ENCODE results near the gene KCNIP2.

KCNIP2 gene

DNA sequence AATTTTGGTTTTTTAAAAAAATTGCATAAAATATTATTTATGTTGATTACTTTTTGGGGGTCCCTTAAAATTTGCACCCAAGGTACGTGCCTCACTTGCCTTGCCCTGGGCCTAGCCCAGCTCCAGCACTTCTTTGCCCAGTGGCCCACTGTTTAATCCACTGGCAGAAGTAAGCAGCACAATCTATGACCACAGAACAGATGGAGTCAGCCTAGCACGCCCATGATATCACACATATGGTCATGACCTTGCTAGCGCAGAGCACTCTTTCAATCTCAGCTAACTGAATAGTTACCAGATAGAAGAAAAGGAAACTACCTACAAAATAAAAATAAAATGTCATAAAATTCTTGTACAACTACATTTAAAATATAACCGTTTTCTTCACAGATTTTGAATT, 31.0 kb downstream of the KCNIP2 start:
- no peak overlapping the region for H3K4me2 ChIP-seq (ENCODE audit: low read length)
- no peak overlapping the region for H2AFZ ChIP-seq (ENCODE audit: low read depth, low read length)
- peaks cover 18% of the 10 kb centered on the region for H3K36me3 ChIP-seq (replicated peaks; ENCODE audit: low read depth, low read length)
- no peak overlapping the region for H3K4me3 ChIP-seq (ENCODE audit: low read length)
- H3K9me3 ChIP-seq (ENCODE audit: insufficient read depth, low read length): no peaks in the 10 kb centered on the region
- H3K4me1 ChIP-seq (ENCODE audit: low read length): peaks cover 9% of the 10 kb centered on the region
- peaks cover 73% of the 10 kb centered on the region for H3K79me2 ChIP-seq (ENCODE audit: low read length)
- peaks cover 65% of the 10 kb centered on the region for H4K20me1 ChIP-seq (ENCODE audit: insufficient read depth, low read length)
- H3K9ac ChIP-seq (ENCODE audit: low read length): no peak overlapping the region
- H3K27ac ChIP-seq (ENCODE audit: low read length): no peak overlapping the region
- no peaks in the 10 kb centered on the region for H3K27me3 ChIP-seq (ENCODE audit: low read depth, low read length)
- TF ChIP-seq EZH2phosphoT487 (IDR thresholded peaks at IDR 0.05; ENCODE audit: low read depth): no peak
- TF ChIP-seq, protein P1, sequence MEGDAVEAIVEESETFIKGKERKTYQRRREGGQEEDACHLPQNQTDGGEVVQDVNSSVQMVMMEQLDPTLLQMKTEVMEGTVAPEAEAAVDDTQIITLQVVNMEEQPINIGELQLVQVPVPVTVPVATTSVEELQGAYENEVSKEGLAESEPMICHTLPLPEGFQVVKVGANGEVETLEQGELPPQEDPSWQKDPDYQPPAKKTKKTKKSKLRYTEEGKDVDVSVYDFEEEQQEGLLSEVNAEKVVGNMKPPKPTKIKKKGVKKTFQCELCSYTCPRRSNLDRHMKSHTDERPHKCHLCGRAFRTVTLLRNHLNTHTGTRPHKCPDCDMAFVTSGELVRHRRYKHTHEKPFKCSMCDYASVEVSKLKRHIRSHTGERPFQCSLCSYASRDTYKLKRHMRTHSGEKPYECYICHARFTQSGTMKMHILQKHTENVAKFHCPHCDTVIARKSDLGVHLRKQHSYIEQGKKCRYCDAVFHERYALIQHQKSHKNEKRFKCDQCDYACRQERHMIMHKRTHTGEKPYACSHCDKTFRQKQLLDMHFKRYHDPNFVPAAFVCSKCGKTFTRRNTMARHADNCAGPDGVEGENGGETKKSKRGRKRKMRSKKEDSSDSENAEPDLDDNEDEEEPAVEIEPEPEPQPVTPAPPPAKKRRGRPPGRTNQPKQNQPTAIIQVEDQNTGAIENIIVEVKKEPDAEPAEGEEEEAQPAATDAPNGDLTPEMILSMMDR (IDR thresholded peaks at IDR 0.05; ENCODE audit: low read depth, low read length): no peak

DNA sequence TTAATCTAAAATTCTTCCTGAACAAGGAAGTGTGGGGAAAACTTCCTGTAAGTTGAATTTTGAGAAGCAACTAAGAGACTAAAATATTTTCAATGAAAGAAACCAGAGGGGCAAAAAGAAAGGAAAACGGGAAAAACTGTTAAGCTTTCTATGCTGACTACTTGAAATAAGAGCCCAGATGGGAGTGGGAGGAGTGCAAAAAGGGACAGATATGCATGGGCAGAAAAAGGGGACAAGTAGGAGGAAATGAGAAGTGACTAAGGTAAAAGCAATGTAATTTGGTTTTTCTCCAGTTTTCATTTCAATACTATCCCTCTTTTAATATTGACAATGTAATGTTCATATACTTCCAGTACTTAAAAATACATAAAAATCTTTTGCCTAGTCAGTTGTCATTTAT, 36.4 kb downstream of the KCNIP2 start:
- Histone ChIP-seq H2AFZ (ENCODE audit: low read depth, low read length) (no peak overlapping the region), H3K4me1 (ENCODE audit: low read length) (no peaks in the 10 kb centered on the region), H3K9ac (ENCODE audit: low read length) (no peak overlapping the region), H3K9me3 (ENCODE audit: insufficient read depth, low read length) (no peaks in the 10 kb centered on the region), H3K4me3 (ENCODE audit: low read length) (no peak overlapping the region), H3K4me2 (ENCODE audit: low read length) (no peak overlapping the region), H3K79me2 (ENCODE audit: low read length) (peaks cover 19% of the 10 kb centered on the region), H3K36me3 (replicated peaks; ENCODE audit: low read depth, low read length) (peaks cover 31% of the 10 kb centered on the region), H3K27me3 (ENCODE audit: low read depth, low read length) (no peaks in the 10 kb centered on the region), H4K20me1 (ENCODE audit: insufficient read depth, low read length) (peaks cover 14% of the 10 kb centered on the region), H3K27ac (ENCODE audit: low read length) (no peak overlapping the region)
- no peak for TF ChIP-seq EZH2phosphoT487 (IDR thresholded peaks at IDR 0.05; ENCODE audit: low read depth)
- TF ChIP-seq, protein P1 (IDR thresholded peaks at IDR 0.05; ENCODE audit: low read depth, low read length): no peak

GRCh38 chr10:101803511-101803910, 40.1 kb downstream of the KCNIP2 start:
- peaks cover 6% of the 10 kb centered on the region; the same call in 1 of the 2 replicates for H4K20me1 ChIP-seq (ENCODE audit: insufficient read depth, low read length)
- TF ChIP-seq, protein P1 (IDR thresholded peaks at IDR 0.05; ENCODE audit: low read depth, low read length): no peak
- no peak for TF ChIP-seq EZH2phosphoT487 (IDR thresholded peaks at IDR 0.05; ENCODE audit: low read depth)

DNA sequence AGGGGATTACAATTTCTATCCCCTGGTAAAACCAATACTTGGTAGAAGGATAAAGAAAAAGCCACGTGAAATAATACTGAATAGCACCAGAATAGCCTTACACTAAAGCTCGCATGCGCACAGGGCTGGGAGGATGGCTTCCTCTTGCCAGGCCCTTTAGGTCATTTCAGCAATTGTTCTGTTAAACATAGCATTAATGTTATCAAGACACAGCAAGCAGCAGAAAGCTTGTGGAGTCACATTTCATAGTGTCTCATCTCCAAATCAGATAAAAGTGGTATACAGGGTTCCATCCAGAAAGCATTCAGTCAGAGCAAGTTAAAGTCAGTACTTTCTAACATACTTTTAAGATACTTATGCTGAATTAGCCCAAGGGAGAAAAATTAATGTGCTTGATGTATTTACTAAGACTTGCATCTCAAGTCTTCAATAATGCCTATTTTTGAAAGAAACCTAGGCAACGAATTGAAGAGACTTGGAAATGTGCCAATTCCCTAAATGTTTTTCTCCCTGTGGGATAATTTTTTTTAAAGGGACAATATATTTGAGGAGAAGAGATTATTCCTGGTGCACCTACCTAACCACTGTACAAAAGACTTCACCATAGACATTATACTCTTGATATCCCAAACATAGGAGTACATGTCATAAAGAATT, 46.1 kb downstream of the KCNIP2 start:
- H3K4me1 ChIP-seq (ENCODE audit: low read length): no peaks in the 10 kb centered on the region
- TF ChIP-seq, protein P1 (IDR thresholded peaks at IDR 0.05; ENCODE audit: low read depth, low read length): no peak
- no peak for TF ChIP-seq EZH2phosphoT487 (IDR thresholded peaks at IDR 0.05; ENCODE audit: low read depth)
- no peak overlapping the region for H2AFZ ChIP-seq (ENCODE audit: low read depth, low read length)
- H3K27ac ChIP-seq (ENCODE audit: low read length): no peak overlapping the region
- peaks cover 6% of the 10 kb centered on the region for H4K20me1 ChIP-seq (ENCODE audit: insufficient read depth, low read length)
- no peak overlapping the region for H3K9ac ChIP-seq (ENCODE audit: low read length)
- no peak overlapping the region for H3K4me2 ChIP-seq (ENCODE audit: low read length)
- no peaks in the 10 kb centered on the region for H3K9me3 ChIP-seq (ENCODE audit: insufficient read depth, low read length)
- H3K4me3 ChIP-seq (ENCODE audit: low read length): no peak overlapping the region
- no peaks in the 10 kb centered on the region for H3K27me3 ChIP-seq (ENCODE audit: low read depth, low read length)
- H3K79me2 ChIP-seq (ENCODE audit: low read length): peaks cover 15% of the 10 kb centered on the region; the same call in 1 of the 2 replicates
- H3K36me3 ChIP-seq (replicated peaks; ENCODE audit: low read depth, low read length): peaks cover 48% of the 10 kb centered on the region

More at GRCh38 chr10:101803511-101803910, 40.1 kb downstream of the KCNIP2 start:
- Histone ChIP-seq H3K4me2 (ENCODE audit: low read length) (no peak overlapping the region), H3K9me3 (ENCODE audit: insufficient read depth, low read length) (no peaks in the 10 kb centered on the region), H2AFZ (ENCODE audit: low read depth, low read length) (no peak overlapping the region), H3K9ac (ENCODE audit: low read length) (no peak overlapping the region), H3K4me1 (ENCODE audit: low read length) (no peaks in the 10 kb centered on the region), H3K27me3 (ENCODE audit: low read depth, low read length) (no peaks in the 10 kb centered on the region), H3K79me2 (ENCODE audit: low read length) (0 out of 2 replicates have a peak, but pooled peaks cover 6% of the 10 kb centered on the region), H3K4me3 (ENCODE audit: low read length) (no peak overlapping the region), H3K36me3 (replicated peaks; ENCODE audit: low read depth, low read length) (peaks cover 43% of the 10 kb centered on the region), H3K27ac (ENCODE audit: low read length) (no peak overlapping the region)

Data from OCI-LY3 (cell line).